Spleen (tissue), 11 donors: ENCODE data around the gene AAK1. TPM values are rescaled to one million over a fixed set of nuclear protein-coding genes. Genes with fewer than 3 reads are reported as not detected.
"Not testable (repeated sequence)": the region's sequence is repeated elsewhere in the genome, so short reads cannot be mapped to it uniquely, and the experiment has no call there.

Experiments
- DNase-seq: peaks from one replicate; pipeline ENCODE4 v3.0.0-alpha.2; 2020
- H3K27ac ChIP-seq, 8 donors: fragments of 200-600 bp; sonication (generic) in 7 of 8; 1 replicate in 4 of 8; 2 replicates in 4 of 8; pipeline versions ENCODE4 v1.5.0 to v1.8.0; 2016 to 2021; ENCODE audit warnings: inconsistent platforms in 4 of 8, mild to moderate bottlenecking in 4 of 8, moderate library complexity in 1 of 8
- H3K27me3 ChIP-seq, 7 donors: fragments of 200-600 bp; sonication (generic) in 6 of 7; replicated peaks in 1 of 7; 1 replicate in 4 of 7; 2 replicates in 3 of 7; pipeline versions ENCODE4 v1.5.0 to v1.8.0; 2016 to 2021; ENCODE audit warnings: inconsistent platforms in 3 of 7, mild to moderate bottlenecking in 1 of 7
- H3K36me3 ChIP-seq, 6 donors: fragments of 200-600 bp; sonication (generic) in 5 of 6; 1 replicate in 4 of 6; 2 replicates in 2 of 6; pipeline versions ENCODE4 v1.5.0 to v1.8.0; 2016 to 2021; ENCODE audit warnings: inconsistent platforms in 2 of 6
- H3K4me1 ChIP-seq, 6 donors: fragments of 200-600 bp; sonication (generic) in 5 of 6; 1 replicate in 3 of 6; 2 replicates in 3 of 6; pipeline versions ENCODE4 v1.5.0 to v1.8.0; 2016 to 2021; ENCODE audit warnings: inconsistent platforms in 3 of 6
- H3K4me3 ChIP-seq, 8 donors: fragments of 200-600 bp; sonication (generic) in 7 of 8; 1 replicate in 4 of 8; 2 replicates in 4 of 8; pipeline versions ENCODE4 v1.5.0 to v1.8.0; 2016 to 2021; ENCODE audit warnings: inconsistent platforms in 4 of 8, mild to moderate bottlenecking in 4 of 8, moderate library complexity in 2 of 8
- H3K9me3 ChIP-seq, 8 donors: fragments of 200-600 bp; sonication (generic) in 7 of 8; 1 replicate in 4 of 8; 2 replicates in 4 of 8; pipeline versions ENCODE4 v1.5.0 to v1.8.0; 2016 to 2021; ENCODE audit warnings: inconsistent platforms in 4 of 8
- CTCF ChIP-seq, 11 experiments: fragments of 200-600 bp in 7 of 11; fragments of 450-650 bp in 4 of 11; sonication (generic) in 4 of 11; IDR thresholded peaks in 8 of 11; conservative IDR thresholded peaks in 3 of 11; 1 replicate in 7 of 11; 2 replicates in 4 of 11; pipeline versions ENCODE4 v1.4.0 to v1.8.0; 2016 to 2021; ENCODE audit warnings: antibody characterized with exemption in 11 of 11, inconsistent platforms in 4 of 11, mild to moderate bottlenecking in 1 of 11
- POLR2A ChIP-seq, 3 donors: fragments of 450-650 bp; IDR thresholded peaks; one replicate each; pipeline ENCODE4 v1.5.1; 2017; ENCODE audit warnings: antibody characterized with exemption in 3 of 3, mild to moderate bottlenecking in 1 of 3
- POLR2AphosphoS5 ChIP-seq, 3 donors: sonication (generic); formaldehyde crosslinking; IDR thresholded peaks; one replicate each; pipeline ENCODE4 v1.5.1; 2017; ENCODE audit warnings: antibody characterized with exemption in 3 of 3
- WGBS, 5 donors: extraction: QIAGEN DNeasy Blood & Tissue Kit in 3 of 5; methylation state at CpG; one replicate each; pipeline versions ENCODE4 v1.1.5 to v1.1.7; 2013 to 2018; 5-methylcytosine and 5-hydroxymethylcytosine counted together
- intact Hi-C: fragments of 100-400 bp; cut with DNase I; formaldehyde crosslinking; loops from one replicate; pipeline ENCODE4 v1.15.0; 2023; ENCODE audit warnings: low total_unique reads
- polyA plus RNA-seq, 3 donors: library from polyadenylated mRNA; stranded (reverse); fragments of 200-250 nt; gene quantifications; one replicate each; pipeline ENCODE4 v1.2.1, GENCODE V29; 2013
- total RNA-seq, 7 donors: library from RNA; depleted of rRNA in 3 of 7; stranded (reverse); fragments of >200 nt in 3 of 7; fragmentation: NEBNext Ultra II Directional in 4 of 7; extraction: Animal tissue kit (Norgen Biotek cat#: 25700) in 4 of 7; gene quantifications; one replicate each; pipeline versions ENCODE4 v1.1.0 to v1.2.1, GENCODE V29; 2016 to 2021
- donor health status: healthy with polysubstance abuse.
- donor health status: DM: no; HTN: no; CAD: no; lungs with moderate emphysema.
- donor health status: DM: no; HTN: no; CAD: no.
- donor health status: Bipolar disorder and iron deficiency.
- donor health status: healthy.
- donor health status: DM: no; HTN: no; CAD: no.
- donor health status: DM: yes; HTN: yes; CAD: no.

The AAK1 gene
- total and polyA plus RNA-seq, 10 donors: 8.3 to 95.1 (median 69.1) TPM

- peaks cover 0 to 56% (median 15%) of the 10 kb centered on the region in 6 donors for H3K4me1 ChIP-seq
- no peak for DNase-seq
- no peak overlapping the region for H3K27ac ChIP-seq
- peaks cover 0 to 7% (median 0%) of the 10 kb centered on the region in 6 donors for H3K36me3 ChIP-seq
- H3K27me3 ChIP-seq: no peaks in the 10 kb centered on the region
- H3K4me3 ChIP-seq: no peak overlapping the region
- no peak for TF ChIP-seq POLR2A (IDR thresholded peaks at IDR 0.05)
- no peak for TF ChIP-seq POLR2AphosphoS5 (IDR thresholded peaks at IDR 0.05)
- no peak for TF ChIP-seq CTCF (IDR thresholded peaks at IDR 0.05 in 8 of 11, conservative IDR thresholded peaks at IDR 0.05 in 3 of 11)
- intact Hi-C loops: no loop called here
- peaks cover 0 to 8% (median 4%) of the 10 kb centered on the region in 8 donors for H3K9me3 ChIP-seq
Observed at GRCh38 chr2:69612707-69613106, 30.8 kb downstream of the AAK1 start.

- TF ChIP-seq POLR2A (IDR thresholded peaks at IDR 0.05) (no peak), POLR2AphosphoS5 (IDR thresholded peaks at IDR 0.05) (no peak), CTCF (IDR thresholded peaks at IDR 0.05 in 8 of 11, conservative IDR thresholded peaks at IDR 0.05 in 3 of 11) (no peak)
- WGBS, 5 donors: 62 to 91% (median 78%) methylated on average over 3 of the region's 3 CpGs
- DNase-seq: no peak
- intact Hi-C loops: no loop called here
- no peak overlapping the region for H3K27ac ChIP-seq
- H3K9me3 ChIP-seq: peaks cover 0 to 8% (median 4%) of the 10 kb centered on the region in 8 donors
- H3K27me3 ChIP-seq: no peaks in the 10 kb centered on the region
- no peak overlapping the region for H3K4me3 ChIP-seq
- H3K36me3 ChIP-seq: peaks cover 0 to 7% (median 0%) of the 10 kb centered on the region in 6 donors
- H3K4me1 ChIP-seq: peaks cover 0 to 51% (median 12%) of the 10 kb centered on the region in 6 donors
Observed at GRCh38 chr2:69612200-69612599, 31.3 kb downstream of the AAK1 start.

- Histone ChIP-seq H3K27ac (no peak overlapping the region), H3K4me3 (no peak overlapping the region), H3K9me3 (peaks cover 0 to 8% (median 4%) of the 10 kb centered on the region in 8 donors), H3K36me3 (peaks cover 0 to 7% (median 0%) of the 10 kb centered on the region in 6 donors), H3K27me3 (no peaks in the 10 kb centered on the region), H3K4me1 (peaks cover 0 to 66% (median 8%) of the 10 kb centered on the region in 6 donors)
- no peak for DNase-seq
- 78 to 88% (median 85%) methylated on average over 2 of the region's 2 CpGs for WGBS, 5 donors
- intact Hi-C loops: no loop called here
- no peak for TF ChIP-seq POLR2AphosphoS5 (IDR thresholded peaks at IDR 0.05)
- no peak for TF ChIP-seq CTCF (IDR thresholded peaks at IDR 0.05 in 8 of 11, conservative IDR thresholded peaks at IDR 0.05 in 3 of 11)
- TF ChIP-seq POLR2A (IDR thresholded peaks at IDR 0.05): no peak
Observed at GRCh38 chr2:69608109-69608508, 35.4 kb downstream of the AAK1 start.

- H3K4me3 ChIP-seq, H3K27me3 ChIP-seq, H3K36me3 ChIP-seq, intact Hi-C loops, DNase-seq, H3K27ac ChIP-seq, H3K9me3 ChIP-seq: not testable (repeated sequence)
- H3K4me1 ChIP-seq: peaks cover 0 to 67% (median 9%) of the 10 kb centered on the region in 6 donors
- 90 to 96% (median 95%) methylated on average over 7 of the region's 7 CpGs for WGBS, 5 donors
Observed at GRCh38 chr2:69606771-69607170, 36.8 kb downstream of the AAK1 start.

- peaks cover 0 to 8% (median 4%) of the 10 kb centered on the region in 8 donors for H3K9me3 ChIP-seq
- H3K4me1 ChIP-seq: peaks cover 0 to 67% (median 9%) of the 10 kb centered on the region in 6 donors
- WGBS, 5 donors: 60 to 87% (median 75%) methylated on average over 4 of the region's 4 CpGs
- intact Hi-C loops: no loop called here
- H3K36me3 ChIP-seq: no peaks in the 10 kb centered on the region
- H3K27ac ChIP-seq: peak overlapping the region in 3 of 8 donors; percentile 32 to 67 (median 35)
- TF ChIP-seq CTCF (IDR thresholded peaks at IDR 0.05 in 8 of 11, conservative IDR thresholded peaks at IDR 0.05 in 3 of 11) (no peak), POLR2A (IDR thresholded peaks at IDR 0.05) (no peak), POLR2AphosphoS5 (IDR thresholded peaks at IDR 0.05) (no peak)
- H3K4me3 ChIP-seq: no peak overlapping the region
- no peaks in the 10 kb centered on the region for H3K27me3 ChIP-seq
- DNase-seq: no peak
Observed at GRCh38 chr2:69605284-69605683, 38.3 kb downstream of the AAK1 start.
